Measurements from ENCODE around the gene ZNF91.
"Not testable (repeated sequence)": the region's sequence is repeated elsewhere in the genome, so short reads cannot be mapped to it uniquely, and the experiment has no call there.

Gene ZNF91

DNA sequence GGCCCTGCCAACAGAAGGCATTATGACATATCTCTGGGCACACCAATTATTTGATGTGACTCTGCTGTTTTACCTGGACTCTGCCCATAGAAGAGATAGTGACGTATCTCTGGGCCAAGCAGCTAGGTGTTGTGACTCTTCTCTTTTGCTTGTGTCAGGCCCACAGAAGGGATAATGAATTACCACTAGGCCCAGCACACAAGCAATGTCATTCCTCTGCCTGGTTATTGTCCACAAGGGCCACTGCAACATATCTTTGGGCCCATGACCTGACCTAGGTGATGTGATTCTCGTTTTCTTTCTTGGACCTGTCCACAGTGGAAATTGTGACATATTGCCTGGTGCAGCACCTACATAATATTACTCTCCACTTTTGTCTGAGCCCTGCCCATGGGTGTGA lies 80.0 kb downstream of the ZNF91 start:
- FAIRE-seq: no peak

DNA sequence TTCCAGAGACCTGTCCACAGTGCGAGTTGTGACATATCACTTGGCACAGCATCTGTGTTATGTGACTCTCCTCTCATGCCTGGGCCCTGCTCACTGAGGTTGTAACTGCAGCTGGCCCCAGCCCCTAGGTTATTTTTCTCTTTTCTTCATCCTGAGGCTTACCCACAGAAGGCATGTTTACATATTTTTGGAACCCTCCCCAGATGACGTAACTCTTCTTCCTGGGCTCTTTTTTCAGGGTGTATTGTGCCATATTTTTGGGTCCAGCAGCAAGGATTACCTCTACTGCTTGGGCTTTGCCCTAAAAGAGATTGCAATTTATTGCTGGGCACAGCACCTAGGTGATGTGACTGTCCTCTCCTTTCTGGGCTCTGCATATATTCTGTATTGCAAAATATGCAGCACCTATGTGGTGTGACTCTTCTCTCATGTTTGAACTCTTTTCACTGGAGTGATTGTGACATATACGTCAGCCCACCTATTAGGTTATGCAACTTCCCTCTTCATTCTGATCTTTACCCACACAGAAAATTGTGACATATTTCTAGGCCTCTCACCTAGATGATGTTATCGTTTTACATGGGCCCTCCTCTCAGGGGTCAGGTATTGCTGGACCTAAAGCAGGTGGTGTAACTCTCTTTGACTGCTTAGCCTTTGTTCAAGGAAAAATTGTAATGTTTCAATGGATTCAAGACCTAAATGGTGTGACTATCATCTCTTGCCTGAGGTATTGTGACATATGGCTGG lies 80.6 kb downstream of the ZNF91 start:
- FAIRE-seq: no peak

GRCh38 chr19:23313196-23313595 lies 82.1 kb downstream of the ZNF91 start:
- no peak for FAIRE-seq

- FAIRE-seq: no peak
Observed at GRCh38 chr19:23312515-23312914, 82.8 kb downstream of the ZNF91 start.

DNA sequence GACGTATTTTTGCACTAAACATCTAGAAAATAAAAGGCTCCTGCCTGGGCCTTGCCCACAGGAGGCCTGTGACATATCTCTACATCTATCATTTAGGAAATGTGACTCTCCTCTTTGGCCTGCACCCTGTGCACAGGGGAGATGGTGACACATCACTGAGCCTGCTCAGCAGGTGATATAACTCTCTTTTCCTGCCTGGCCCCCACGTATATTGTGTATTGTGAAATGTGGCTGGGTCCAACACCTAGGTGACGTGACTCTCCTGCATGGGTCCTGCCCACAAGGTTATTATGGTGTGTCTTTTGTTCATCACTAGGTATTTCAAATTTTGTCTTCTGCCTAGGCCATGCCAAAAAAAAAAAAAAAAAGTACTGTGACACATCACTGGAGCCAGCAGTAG lies 83.7 kb downstream of the ZNF91 start:
- no peak for FAIRE-seq

- no peak for FAIRE-seq
Observed at GRCh38 chr19:23310729-23311211, 84.5 kb downstream of the ZNF91 start.

GRCh38 chr19:23309926-23310325 lies 85.3 kb downstream of the ZNF91 start:
- FAIRE-seq: no peak

- no peak for FAIRE-seq
Observed at GRCh38 chr19:23305555-23305954, 89.7 kb downstream of the ZNF91 start.

GRCh38 chr19:23304238-23304637 lies 91.0 kb downstream of the ZNF91 start:
- no peak for FAIRE-seq

DNA sequence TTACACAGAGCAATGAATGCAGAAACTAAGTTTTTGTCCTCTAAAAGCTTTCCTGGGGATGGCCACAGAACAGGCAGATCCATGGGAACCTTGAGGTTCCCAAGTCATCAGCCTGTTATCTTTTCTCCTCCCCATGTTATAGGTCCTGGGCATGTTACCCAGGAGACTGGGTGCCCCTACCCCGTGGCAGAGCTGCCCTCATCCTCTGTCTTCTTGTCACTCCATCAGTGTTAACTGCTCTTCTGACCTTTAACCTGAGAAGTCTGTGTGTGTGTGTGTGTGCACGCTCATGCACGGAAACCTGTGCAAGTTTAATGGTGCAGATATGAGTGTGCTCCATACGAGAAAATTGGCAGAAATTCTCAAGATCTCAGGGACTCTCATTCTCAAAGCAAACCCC lies 101.1 kb downstream of the ZNF91 start:
- no peak for FAIRE-seq

DNA sequence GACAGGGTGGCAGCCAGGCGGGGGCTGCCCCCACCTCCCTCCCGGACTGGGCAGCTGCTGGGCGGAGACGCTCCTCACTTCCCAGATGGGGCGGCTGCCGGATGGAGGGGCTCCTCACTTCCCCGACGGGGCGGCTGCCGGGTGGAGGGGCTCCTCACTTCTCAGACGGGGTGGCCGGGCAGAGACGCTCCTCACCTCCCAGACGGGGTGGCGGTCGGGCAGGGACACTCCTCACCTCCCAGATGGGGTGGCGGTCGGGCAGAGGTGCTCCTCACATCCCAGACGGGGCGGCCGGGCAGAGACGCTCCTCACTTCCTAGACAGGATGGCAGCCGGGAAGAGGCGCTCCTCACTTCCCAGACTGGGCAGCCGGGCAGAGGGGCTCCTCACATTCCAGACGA lies 105.3 kb downstream of the ZNF91 start:
- not testable (repeated sequence) for FAIRE-seq
